Progenitor cell of endocrine pancreas (in vitro differentiated cells): ENCODE results near the gene MT1X. TPM values are rescaled to one million over a fixed set of nuclear protein-coding genes. Genes with fewer than 3 reads are reported as not detected.
A peak's percentile ranks its signal among the peaks of the same experiment; 100 is the strongest.

Experiments used
- DNase-seq: peaks from one replicate; pipeline ENCODE4 v3.0.0; 2021; ENCODE audit warnings: low spot score; ENCODE audit not compliant: unreplicated experiment
- H3K27ac Mint-ChIP-seq: 2 replicates; pipeline ENCODE4 v1.8.0; 2021; ENCODE audit warnings: mild to moderate bottlenecking, moderate library complexity, mixed read lengths
- H3K27me3 Mint-ChIP-seq: 2 replicates; pipeline ENCODE4 v1.8.0; 2021; ENCODE audit warnings: mixed read lengths
- H3K36me3 Mint-ChIP-seq: 2 replicates; pipeline ENCODE4 v1.8.0; 2022; ENCODE audit warnings: mixed read lengths; ENCODE audit not compliant: insufficient read depth
- H3K4me1 Mint-ChIP-seq: 2 replicates; pipeline ENCODE4 v1.8.0; 2021; ENCODE audit warnings: low read depth, mixed read lengths
- H3K4me3 Mint-ChIP-seq: 2 replicates; pipeline ENCODE4 v1.8.0; 2021; ENCODE audit warnings: low read depth, mild to moderate bottlenecking, moderate library complexity, mixed read lengths
- H3K9me3 Mint-ChIP-seq: 2 replicates; pipeline ENCODE4 v1.8.0; 2021; ENCODE audit warnings: low read depth, mixed read lengths
- long read RNA-seq: library from polyadenylated mRNA; unstranded; transcript quantifications from one replicate; pipeline ENCODE4 v2.0.0, GENCODE V29; 2020
- total RNA-seq: library from RNA; stranded (reverse); gene quantifications from 2 replicates; pipeline ENCODE4 v1.2.1, GENCODE V29; 2021
- TF ChIP-seq, protein P1 (sequence below): fragments of 200-600 bp; sonication (generic); IDR thresholded peaks from one replicate; pipeline ENCODE4 v1.5.0; 2021; ENCODE audit warnings: antibody characterized with exemption, mild to moderate bottlenecking; ENCODE audit not compliant: unreplicated experiment

The MT1X gene
- 6.8 and 6.9 TPM in 2 replicates for total RNA-seq
- long read RNA-seq, partial matches to known transcripts: 0 of 1 reads
- long read RNA-seq, other reads (novel, unspliced or antisense): 0 of 1 reads

GRCh38 chr16:56681939-56682702 is at the start of gene MT1X:
Gene MT1X (plus strand): TSS chr16:56682470. CDS start chr16:56682541, 71 bp downstream.
- no peak within 1 kb of the TSS for H3K27ac Mint-ChIP-seq
- TF ChIP-seq, protein P1, sequence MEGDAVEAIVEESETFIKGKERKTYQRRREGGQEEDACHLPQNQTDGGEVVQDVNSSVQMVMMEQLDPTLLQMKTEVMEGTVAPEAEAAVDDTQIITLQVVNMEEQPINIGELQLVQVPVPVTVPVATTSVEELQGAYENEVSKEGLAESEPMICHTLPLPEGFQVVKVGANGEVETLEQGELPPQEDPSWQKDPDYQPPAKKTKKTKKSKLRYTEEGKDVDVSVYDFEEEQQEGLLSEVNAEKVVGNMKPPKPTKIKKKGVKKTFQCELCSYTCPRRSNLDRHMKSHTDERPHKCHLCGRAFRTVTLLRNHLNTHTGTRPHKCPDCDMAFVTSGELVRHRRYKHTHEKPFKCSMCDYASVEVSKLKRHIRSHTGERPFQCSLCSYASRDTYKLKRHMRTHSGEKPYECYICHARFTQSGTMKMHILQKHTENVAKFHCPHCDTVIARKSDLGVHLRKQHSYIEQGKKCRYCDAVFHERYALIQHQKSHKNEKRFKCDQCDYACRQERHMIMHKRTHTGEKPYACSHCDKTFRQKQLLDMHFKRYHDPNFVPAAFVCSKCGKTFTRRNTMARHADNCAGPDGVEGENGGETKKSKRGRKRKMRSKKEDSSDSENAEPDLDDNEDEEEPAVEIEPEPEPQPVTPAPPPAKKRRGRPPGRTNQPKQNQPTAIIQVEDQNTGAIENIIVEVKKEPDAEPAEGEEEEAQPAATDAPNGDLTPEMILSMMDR: no peak
- no peaks in the 10 kb centered on the region for H3K4me1 Mint-ChIP-seq
- peak within 1 kb of the TSS; percentile 71 for H3K4me3 Mint-ChIP-seq
- peak; percentile 51 for DNase-seq
- H3K9me3 Mint-ChIP-seq: peaks cover 6% of the 10 kb centered on the region
- H3K27me3 Mint-ChIP-seq: peaks cover 83% of the 10 kb centered on the region
- peaks cover 3% of the 10 kb centered on the region for H3K36me3 Mint-ChIP-seq

DNA sequence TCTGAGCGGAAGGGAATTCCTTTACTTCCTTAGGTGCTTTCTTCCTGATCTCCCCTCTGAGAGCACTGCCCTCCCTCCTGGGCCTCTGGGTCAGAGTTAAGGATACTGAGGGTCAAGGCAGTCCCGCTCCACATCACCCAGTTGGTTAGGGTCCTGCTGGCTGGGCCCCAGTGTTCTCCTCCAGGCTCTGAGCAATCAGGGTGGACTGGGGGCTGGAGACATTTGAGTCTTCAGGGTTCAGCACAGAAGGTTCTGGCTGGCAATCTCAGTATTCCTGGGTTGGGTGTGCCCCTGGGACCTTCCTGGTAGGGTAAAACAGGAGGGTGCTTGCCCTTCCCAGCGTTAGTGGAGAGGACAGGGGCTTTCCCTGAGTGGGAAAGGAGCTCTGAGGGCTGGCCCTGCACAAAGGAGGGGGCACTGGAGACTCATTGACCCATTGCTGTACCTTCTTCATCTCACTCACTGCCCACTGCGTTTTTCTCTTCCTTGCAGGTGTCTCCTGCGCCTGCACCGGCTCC is 49.4 kb upstream of the MT1X start:
- Mint-ChIP-seq H3K4me3 (peak overlapping the region; percentile 11), H3K27me3 (peaks cover 93% of the 10 kb centered on the region), H3K27ac (no peak overlapping the region), H3K9me3 (no peaks in the 10 kb centered on the region), H3K4me1 (peaks cover 6% of the 10 kb centered on the region), H3K36me3 (no peaks in the 10 kb centered on the region)
- TF ChIP-seq, protein P1: no peak
- DNase-seq: no peak

DNA sequence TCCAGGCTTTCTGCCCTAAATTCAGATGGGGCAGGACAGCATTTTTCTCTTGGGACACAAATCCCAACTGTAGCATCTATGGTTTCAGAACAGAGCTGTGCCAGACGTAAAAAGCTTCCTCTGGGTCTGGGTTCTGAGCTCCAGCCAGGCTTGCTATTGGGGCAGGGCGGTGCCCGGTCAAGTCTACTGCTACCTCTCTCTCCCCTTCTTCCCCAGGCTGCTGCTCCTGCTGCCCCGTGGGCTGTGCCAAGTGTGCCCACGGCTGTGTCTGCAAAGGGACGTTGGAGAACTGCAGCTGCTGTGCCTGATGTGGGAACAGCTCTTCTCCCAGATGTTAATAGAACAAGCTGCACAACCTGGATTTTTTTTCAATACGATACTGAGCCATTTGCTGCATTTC is 48.7 kb upstream of the MT1X start:
- no peaks in the 10 kb centered on the region for H3K9me3 Mint-ChIP-seq
- peaks cover 93% of the 10 kb centered on the region for H3K27me3 Mint-ChIP-seq
- TF ChIP-seq, protein P1: no peak
- H3K36me3 Mint-ChIP-seq: no peaks in the 10 kb centered on the region
- no peak for DNase-seq
- no peak overlapping the region for H3K27ac Mint-ChIP-seq
- peaks cover 6% of the 10 kb centered on the region for H3K4me1 Mint-ChIP-seq
- no peak overlapping the region for H3K4me3 Mint-ChIP-seq

GRCh38 chr16:56634715-56635440 is 47.4 kb upstream of the MT1X start:
- H3K9me3 Mint-ChIP-seq: no peaks in the 10 kb centered on the region
- TF ChIP-seq, protein P1: no peak
- H3K27ac Mint-ChIP-seq: no peak overlapping the region

DNA sequence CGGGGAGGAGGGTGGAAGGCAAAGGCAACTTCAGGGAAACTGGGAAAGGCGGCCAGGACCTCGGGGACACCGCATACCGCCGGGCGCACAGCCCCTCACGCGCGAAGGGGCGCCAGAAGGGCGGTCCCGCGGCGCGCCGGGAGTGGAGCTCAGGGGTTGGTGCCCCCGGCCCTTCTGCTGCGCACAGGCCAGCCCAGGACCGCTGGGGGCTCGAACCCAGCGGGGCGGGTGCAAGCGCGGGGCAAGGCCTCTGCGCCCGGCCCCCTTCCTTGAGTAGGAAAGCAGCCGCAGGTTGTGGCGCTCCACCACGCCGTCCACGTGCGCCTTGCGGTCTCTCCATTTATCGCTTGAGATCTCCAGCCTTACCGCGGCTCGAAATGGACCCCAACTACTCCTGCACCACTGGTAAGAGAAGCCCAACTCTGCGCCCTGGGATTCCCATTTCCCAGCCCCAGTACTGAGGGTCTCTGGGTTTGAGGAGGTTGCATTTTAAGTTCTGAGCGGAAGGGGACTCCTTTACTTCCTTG is 46.8 kb upstream of the MT1X start:
- H3K4me3 Mint-ChIP-seq: no peak overlapping the region
- H3K36me3 Mint-ChIP-seq: no peaks in the 10 kb centered on the region
- H3K27ac Mint-ChIP-seq: no peak overlapping the region
- DNase-seq: no peak
- TF ChIP-seq, protein P1: no peak
- no peaks in the 10 kb centered on the region for H3K9me3 Mint-ChIP-seq
- H3K4me1 Mint-ChIP-seq: peaks cover 6% of the 10 kb centered on the region
- H3K27me3 Mint-ChIP-seq: peaks cover 93% of the 10 kb centered on the region

More at GRCh38 chr16:56634715-56635440, 47.4 kb upstream of the MT1X start:
- H3K36me3 Mint-ChIP-seq: no peaks in the 10 kb centered on the region
- peaks cover 93% of the 10 kb centered on the region for H3K27me3 Mint-ChIP-seq
- peaks cover 6% of the 10 kb centered on the region for H3K4me1 Mint-ChIP-seq
- no peak overlapping the region for H3K4me3 Mint-ChIP-seq
- no peak for DNase-seq
